ENCODE measurements around the gene NPTN.

- TF ChIP-seq JUNB (CRISPR knock-in tag; conservative IDR thresholded peaks at IDR 0.05): no peak
- TF ChIP-seq CREB3 (tag; conservative IDR thresholded peaks at IDR 0.05; ENCODE audit: low read depth): no peak
- TF ChIP-seq CTCF (IDR thresholded peaks at IDR 0.05 in 2 of 3, conservative IDR thresholded peaks at IDR 0.05 in 1 of 3; ENCODE audit: insufficient read depth in 2 of 3, low read depth in 1 of 3, low read length in 3 of 3): no peak
Measured at GRCh38 chr15:73518876-73519733, 114.1 kb downstream of the NPTN start.
